Upper lobe of left lung (tissue), 6 donors: ENCODE results near the gene NAV2. TPM values are rescaled to one million over a fixed set of nuclear protein-coding genes. Genes with fewer than 3 reads are reported as not detected.

ENCODE experiments used
- ATAC-seq, 2 donors: fragments of 200-7000 bp; cut with Tn5 transposase; one replicate each; pipeline ENCODE4 v1.9.1; 2022; ENCODE audit warnings: mild to moderate bottlenecking in 2 of 2, moderate library complexity in 2 of 2; ENCODE audit not compliant: low FRiP score in 2 of 2
- DNase-seq, 2 donors: peaks; one replicate each; pipeline ENCODE4 v3.0.0-alpha.2; 2019 to 2020
- H3K27ac ChIP-seq, 4 donors: fragments of 200-600 bp; sonication (generic); one replicate each; pipeline ENCODE4 v1.5.1; 2016 to 2019
- H3K27me3 ChIP-seq, 4 donors: fragments of 200-600 bp; sonication (generic); one replicate each; pipeline ENCODE4 v1.5.1; 2017 to 2019
- H3K36me3 ChIP-seq, 4 donors: fragments of 200-600 bp; sonication (generic); one replicate each; pipeline ENCODE4 v1.5.1; 2016 to 2019
- H3K4me1 ChIP-seq, 4 donors: fragments of 200-600 bp; sonication (generic); one replicate each; pipeline ENCODE4 v1.5.1; 2018 to 2019
- H3K4me3 ChIP-seq, 4 donors: fragments of 200-600 bp; sonication (generic); one replicate each; pipeline ENCODE4 v1.5.1; 2017 to 2019; ENCODE audit warnings: mild to moderate bottlenecking in 2 of 4, moderate library complexity in 1 of 4
- H3K9me3 ChIP-seq, 4 donors: fragments of 200-600 bp; sonication (generic); one replicate each; pipeline ENCODE4 v1.5.1; 2018 to 2019
- CTCF ChIP-seq, 6 experiments: fragments of 450-650 bp in 4 of 6; fragments of 200-600 bp in 2 of 6; sonication (generic) in 2 of 6; IDR thresholded peaks; one replicate each; pipeline ENCODE4 v1.5.1; 2016 to 2019; ENCODE audit warnings: antibody characterized with exemption in 6 of 6
- EP300 ChIP-seq, 4 donors: sonication (generic); formaldehyde crosslinking; IDR thresholded peaks; one replicate each; pipeline ENCODE4 v1.5.1; 2017; ENCODE audit warnings: antibody characterized with exemption in 4 of 4, control low read depth in 2 of 4
- POLR2A ChIP-seq, 4 donors: fragments of 450-650 bp; IDR thresholded peaks; one replicate each; pipeline ENCODE4 v1.5.1; 2016 to 2017; ENCODE audit warnings: antibody characterized with exemption in 4 of 4, mild to moderate bottlenecking in 2 of 4
- POLR2AphosphoS5 ChIP-seq, 2 donors: sonication (generic); formaldehyde crosslinking; IDR thresholded peaks; one replicate each; pipeline ENCODE4 v1.5.1; 2017; ENCODE audit warnings: antibody characterized with exemption in 2 of 2
- WGBS, 2 donors: methylation state at CpG; one replicate each; pipeline ENCODE4 v1.1.5; 2017 to 2018; 5-methylcytosine and 5-hydroxymethylcytosine counted together
- total RNA-seq, 6 donors: library from RNA; depleted of rRNA in 4 of 6; stranded (reverse); fragments of >200 nt in 4 of 6; gene quantifications; one replicate each; pipeline versions ENCODE4 v1.1.0 to v1.2.1, GENCODE V29; 2016 to 2021
- donor health status: DM: no; HTN: no; CAD: no; lungs with moderate emphysema.
- donor health status: DM: no; HTN: yes; CAD: no; lungs with severe emphysema.

NAV2 gene
- total RNA-seq: 10 to 100 TPM; 40.5 to 61.4 (median 52.3) TPM

GRCh38 chr11:19712281-19713195, at the start of gene NAV2:
NAV2 (plus strand) TSS chr11:19712837; CDS start chr11:19713696, 859 bp downstream.
- no peaks in the 10 kb centered on the region for H3K36me3 ChIP-seq
- WGBS, 2 donors: 0% methylated on average over 16 to 57 of the region's 91 CpGs
- H3K4me1 ChIP-seq: peaks cover 32 to 37% (median 34%) of the 10 kb centered on the region in 4 donors
- TF ChIP-seq POLR2A (IDR thresholded peaks at IDR 0.05): peak in 3 of 4 donors; percentile 82 to 93 (median 93)
- peak in 1 of 2 donors; percentile 88 for TF ChIP-seq POLR2AphosphoS5 (IDR thresholded peaks at IDR 0.05)
- TF ChIP-seq CTCF (IDR thresholded peaks at IDR 0.05): peak in 3 of 6 experiments; percentile 47 to 56 (median 55)
- TF ChIP-seq EP300 (IDR thresholded peaks at IDR 0.05): no peak
- H3K9me3 ChIP-seq: no peaks in the 10 kb centered on the region
- peaks cover 0 to 12% (median 6%) of the 10 kb centered on the region in 4 donors for H3K27me3 ChIP-seq
- peak within 1 kb of the TSS; percentile 84 to 94 (median 88) for H3K27ac ChIP-seq
- peak within 1 kb of the TSS; percentile 57 to 69 (median 62) for H3K4me3 ChIP-seq
- ATAC-seq (peak; percentile 95 to 99), DNase-seq (peak; percentile 94 to 97)

DNA sequence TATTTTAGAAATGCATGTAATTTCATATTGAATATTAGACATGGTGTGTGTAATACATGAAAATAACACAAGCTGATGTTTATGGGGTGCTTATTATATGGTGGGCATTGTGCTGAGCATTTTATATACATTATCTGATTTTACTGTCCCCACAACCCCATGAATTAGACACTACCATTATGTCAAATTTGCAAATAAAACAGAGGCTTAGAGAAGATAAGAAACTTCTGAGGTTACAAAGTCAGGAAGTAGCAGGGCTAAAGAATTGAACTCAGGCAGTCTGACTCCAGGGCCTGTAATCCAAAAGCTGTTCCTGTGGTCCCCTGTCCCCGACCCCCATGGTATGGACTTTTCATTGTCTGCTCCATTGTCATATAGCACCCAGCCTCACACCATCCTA, 49.4 kb upstream of the NAV2 start:
- no peak for TF ChIP-seq EP300 (IDR thresholded peaks at IDR 0.05)
- TF ChIP-seq POLR2A (IDR thresholded peaks at IDR 0.05): no peak
- no peak for TF ChIP-seq POLR2AphosphoS5 (IDR thresholded peaks at IDR 0.05)
- TF ChIP-seq CTCF (IDR thresholded peaks at IDR 0.05): no peak
- 42 to 56% methylated on average over 1 of the region's 1 CpG for WGBS, 2 donors
- H3K36me3 ChIP-seq: no peaks in the 10 kb centered on the region
- DNase-seq: no peak
- no peak for ATAC-seq
- H3K27ac ChIP-seq: no peak overlapping the region
- peaks cover 6 to 11% (median 9%) of the 10 kb centered on the region in 4 donors for H3K4me1 ChIP-seq
- no peaks in the 10 kb centered on the region for H3K9me3 ChIP-seq
- no peak overlapping the region for H3K4me3 ChIP-seq
- H3K27me3 ChIP-seq: no peaks in the 10 kb centered on the region

GRCh38 chr11:19664886-19665548, 47.6 kb upstream of the NAV2 start:
- Histone ChIP-seq H3K4me3 (no peak overlapping the region), H3K27ac (no peak overlapping the region), H3K27me3 (no peaks in the 10 kb centered on the region), H3K4me1 (peaks cover 4 to 14% (median 10%) of the 10 kb centered on the region in 4 donors), H3K36me3 (no peaks in the 10 kb centered on the region), H3K9me3 (no peaks in the 10 kb centered on the region)
- TF ChIP-seq EP300 (IDR thresholded peaks at IDR 0.05) (peak in 1 of 4 donors; percentile 20), POLR2A (IDR thresholded peaks at IDR 0.05) (no peak)
- WGBS, 2 donors: 46 to 56% methylated on average over 3 to 4 of the region's 4 CpGs
- DNase-seq (peak in 1 of 2 donors; percentile 60), ATAC-seq (peak in 1 of 2 donors; percentile 22)

GRCh38 chr11:19666951-19667350, 45.7 kb upstream of the NAV2 start:
- no peak overlapping the region for H3K27ac ChIP-seq
- WGBS, 2 donors: 77 to 85% methylated on average over 3 of the region's 3 CpGs
- H3K27me3 ChIP-seq: no peaks in the 10 kb centered on the region
- H3K4me1 ChIP-seq: peaks cover 0 to 14% (median 8%) of the 10 kb centered on the region in 4 donors
- no peak for ATAC-seq
- no peaks in the 10 kb centered on the region for H3K36me3 ChIP-seq
- no peak for DNase-seq
- no peaks in the 10 kb centered on the region for H3K9me3 ChIP-seq
- no peak for TF ChIP-seq EP300 (IDR thresholded peaks at IDR 0.05)
- H3K4me3 ChIP-seq: no peak overlapping the region

GRCh38 chr11:19669511-19669910, 43.1 kb upstream of the NAV2 start:
- DNase-seq: no peak
- Histone ChIP-seq H3K9me3 (no peaks in the 10 kb centered on the region), H3K4me1 (peaks cover 5 to 27% (median 16%) of the 10 kb centered on the region in 4 donors), H3K27me3 (no peaks in the 10 kb centered on the region), H3K36me3 (no peaks in the 10 kb centered on the region), H3K4me3 (no peak overlapping the region), H3K27ac (no peak overlapping the region)
- no peak for ATAC-seq
- 94 to 100% methylated on average over 1 of the region's 1 CpG for WGBS, 2 donors
- TF ChIP-seq POLR2AphosphoS5 (IDR thresholded peaks at IDR 0.05) (no peak), CTCF (IDR thresholded peaks at IDR 0.05) (no peak), EP300 (IDR thresholded peaks at IDR 0.05) (no peak), POLR2A (IDR thresholded peaks at IDR 0.05) (no peak)
